HepG2 (cell line): ENCODE data around the gene FKBP10. TPM values are rescaled to one million over a fixed set of nuclear protein-coding genes. Genes with fewer than 3 reads are reported as not detected.

Experiments used
- ATAC-seq: fragments of 200-7000 bp; cut with Tn5 transposase; 3 replicates; pipeline ENCODE4 v1.9.1; 2020; ENCODE audit warnings: mild to moderate bottlenecking, moderate library complexity
- BruUV-seq: library from RNA; stranded (reverse); fragments of 400-500 nt; replicated peaks from 2 replicates; lab custom pipeline; 2021; lab: Mats Ljungman, UMichigan
- CTCF ChIA-PET: fragments of 300-600 bp; formaldehyde crosslinking; extraction: SDS; loops from one replicate; lab custom pipeline; 2021; ENCODE audit warnings: low total read pairs, inconsistent platforms, low intra/inter-chr PET ratio; lab: Yijun Ruan, JAX
- POLR2A ChIA-PET: fragments of 350-600 bp; sonication (Branson Sonifier 250); formaldehyde crosslinking; loops from one replicate; lab custom pipeline; 2020; ENCODE audit warnings: antibody characterized with exemption, inconsistent platforms; lab: Yijun Ruan, JAX
- DNase-seq: peaks from one replicate; pipeline ENCODE4 v3.0.0-alpha.2; 2015; ENCODE audit warnings: low spot score
- FAIRE-seq: peaks from 3 replicates; lab custom pipeline; 2011; peaks lifted over from hg19 to GRCh38; lab: Jason Lieb, UNC
- H2AFZ ChIP-seq: one replicate; pipeline ENCODE4 v1.6.1; 2011; ENCODE audit warnings: low read length, inconsistent platforms
- H3K27ac ChIP-seq: fragments of 300-600 bp; 3 replicates; pipeline ENCODE4 v1.8.0; 2011; ENCODE audit warnings: mixed run types, mild to moderate bottlenecking, mixed read lengths, low read length, inconsistent platforms; ENCODE audit not compliant: insufficient read depth; ENCODE audit errors: extremely low read length
- H3K27me3 ChIP-seq, 2 experiments: fragments of 200-600 bp in 1 of 2; 2 replicates in 1 of 2; 3 replicates in 1 of 2; pipeline versions ENCODE4 v1.6.0 to v1.8.0; 2011; ENCODE audit warnings: low read length in 2 of 2, mild to moderate bottlenecking in 2 of 2, moderate library complexity in 2 of 2, inconsistent platforms in 1 of 2; ENCODE audit not compliant: insufficient read depth in 2 of 2, control insufficient read depth in 1 of 2
- H3K36me3 ChIP-seq, 2 experiments: fragments of 200-600 bp in 1 of 2; replicated peaks in 1 of 2; 2 replicates in 1 of 2; 3 replicates in 1 of 2; pipeline versions ENCODE4 v1.5.1 to v1.8.0; 2011; ENCODE audit warnings: low read length in 2 of 2, inconsistent platforms in 1 of 2; ENCODE audit not compliant: insufficient read depth in 2 of 2, control insufficient read depth in 1 of 2
- H3K4me1 ChIP-seq: 2 replicates; pipeline ENCODE4 v1.5.1; 2012; ENCODE audit warnings: low read length, inconsistent platforms; ENCODE audit not compliant: insufficient read depth
- H3K4me2 ChIP-seq: 2 replicates; pipeline ENCODE4 v1.6.0; 2011; ENCODE audit warnings: low read depth, low read length, inconsistent platforms
- H3K4me3 ChIP-seq, 3 experiments: fragments of 200-600 bp in 1 of 3; sonication (generic), shearing (Covaris generic) in 1 of 3; replicated peaks in 1 of 3; 2 replicates each; pipeline ENCODE4 v1.5.1; 2011 to 2016; ENCODE audit warnings: low read length in 3 of 3, inconsistent platforms in 2 of 3, low read depth in 2 of 3, mild to moderate bottlenecking in 2 of 3, control low read depth in 1 of 3, mixed read lengths in 1 of 3; ENCODE audit not compliant: insufficient read depth in 1 of 3
- H3K79me2 ChIP-seq: one replicate; pipeline ENCODE4 v1.6.1; 2011; ENCODE audit warnings: low read length, inconsistent platforms; ENCODE audit not compliant: insufficient read depth
- H3K9ac ChIP-seq: 2 replicates; pipeline ENCODE4 v1.6.0; 2011; ENCODE audit warnings: mild to moderate bottlenecking, low read depth, low read length, inconsistent platforms; ENCODE audit not compliant: insufficient read depth
- H3K9me3 ChIP-seq: 2 replicates; pipeline ENCODE4 v1.5.1; 2012; ENCODE audit warnings: mild to moderate bottlenecking, low read length
- H4K20me1 ChIP-seq: 2 replicates; pipeline ENCODE4 v1.6.0; 2011; ENCODE audit warnings: inconsistent platforms, mild to moderate bottlenecking, low read length, moderate library complexity; ENCODE audit not compliant: insufficient read depth
- GATAD1 ChIP-seq: IDR thresholded peaks from 2 replicates; pipeline ENCODE4 v1.6.1; 2016; ENCODE audit warnings: missing genetic modification reagents, missing compliant biosample characterization
- JUND ChIP-seq: sonication (generic); formaldehyde crosslinking; IDR thresholded peaks from 2 replicates; pipeline ENCODE4 v1.8.0; 2022; ENCODE audit warnings: mild to moderate bottlenecking, missing genetic modification reagents
- KDM2A ChIP-seq: sonication (generic); formaldehyde crosslinking; IDR thresholded peaks from 2 replicates; pipeline ENCODE4 v1.4.0; 2020; ENCODE audit warnings: low read depth, missing genetic modification reagents, borderline replicate concordance
- MTERF4 ChIP-seq: sonication (generic); formaldehyde crosslinking; IDR thresholded peaks from 2 replicates; pipeline ENCODE4 v1.8.0; 2023; ENCODE audit warnings: mild to moderate bottlenecking, missing genetic modification reagents
- POLR2AphosphoS5 ChIP-seq: IDR thresholded peaks from 2 replicates; pipeline ENCODE4 v1.6.1; 2012; ENCODE audit warnings: low read depth, low read length
- POLR2G ChIP-seq: fragments of 200-400 bp; formaldehyde crosslinking; IDR thresholded peaks from 2 replicates; pipeline ENCODE4 v1.6.1; 2018; ENCODE audit warnings: mild to moderate bottlenecking, low read depth, low read length, moderate library complexity
- RBM22 ChIP-seq: fragments of 200-400 bp; formaldehyde crosslinking; optimal IDR thresholded peaks from 2 replicates; pipeline ENCODE3; 2017; ENCODE audit warnings: mild to moderate bottlenecking, low read length, moderate library complexity
- USF2 ChIP-seq, 2 experiments: sonication (generic) in 1 of 2; formaldehyde crosslinking in 1 of 2; IDR thresholded peaks; 2 replicates each; pipeline versions ENCODE4 v1.5.1 to v1.6.1; 2011 to 2020; ENCODE audit warnings: borderline replicate concordance in 1 of 2, low read depth in 1 of 2, low read length in 1 of 2, mild to moderate bottlenecking in 1 of 2, missing genetic modification reagents in 1 of 2, moderate library complexity in 1 of 2
- ZBTB42 ChIP-seq: sonication (generic); formaldehyde crosslinking; IDR thresholded peaks from 2 replicates; pipeline ENCODE4 v1.5.0; 2020; ENCODE audit warnings: mild to moderate bottlenecking, missing genetic modification reagents
- ZIK1 ChIP-seq: sonication (generic); formaldehyde crosslinking; IDR thresholded peaks from 2 replicates; pipeline ENCODE4 v1.5.0; 2020; ENCODE audit warnings: mild to moderate bottlenecking, low read depth, missing genetic modification reagents, borderline replicate concordance
- ZNF138 ChIP-seq: sonication (generic); formaldehyde crosslinking; IDR thresholded peaks from 2 replicates; pipeline ENCODE4 v1.5.0; 2020; ENCODE audit warnings: mild to moderate bottlenecking, low read depth, missing genetic modification reagents
- ZNF253 ChIP-seq: sonication (generic); formaldehyde crosslinking; IDR thresholded peaks from 2 replicates; pipeline ENCODE4 v1.8.0; 2022; ENCODE audit warnings: mild to moderate bottlenecking, missing genetic modification reagents, borderline replicate concordance
- ZNF280D ChIP-seq: sonication (generic); formaldehyde crosslinking; IDR thresholded peaks from 2 replicates; pipeline ENCODE4 v1.5.1; 2020; ENCODE audit warnings: mild to moderate bottlenecking, missing genetic modification reagents
- ZNF3 ChIP-seq: IDR thresholded peaks from 2 replicates; pipeline ENCODE4 v1.7.0; 2017; ENCODE audit warnings: inconsistent platforms
- WGBS: methylation state at CpG from one replicate; pipeline ENCODE4 v1.1.6; 2017; ENCODE audit warnings: low lambda C conversion rate; 5-methylcytosine and 5-hydroxymethylcytosine counted together
- in situ Hi-C: cut with HindIII; loops from 2 replicates; pipeline ENCODE4 v1.10.0; 2017; ENCODE audit warnings: low pct_unique_long_range_greater_than_20kb; ENCODE audit not compliant: extremely low pct_ligation_motif_present
- intact Hi-C: fragments of 100-400 bp; cut with micrococcal nuclease; formaldehyde crosslinking; loops from one replicate; pipeline ENCODE4 v1.10.0; 2022; ENCODE audit not compliant: unreplicated experiment
- polyA plus RNA-seq, 8 experiments: library from polyadenylated mRNA; depleted of rRNA in 3 of 8; stranded (reverse) in 7 of 8; unstranded in 1 of 8; fragments of >200 nt; fragmentation: Illumina TruSeq in 4 of 8; extraction: Trizol in 4 of 8; gene quantifications; 2 replicates each; pipeline versions ENCODE4 v1.2.1 to v1.2.3, GENCODE V29; 2011 to 2016; ENCODE audit warnings: low read depth in 4 of 8, missing spikeins in 1 of 8, mixed read lengths in 1 of 8; ENCODE audit not compliant: insufficient read depth in 1 of 8
- total RNA-seq, 5 experiments: library from RNA; depleted of rRNA; stranded (reverse); fragments of >200 nt; fragmentation: Illumina TruSeq; extraction: Trizol; gene quantifications; 2 replicates each; pipeline ENCODE4 v1.2.3, GENCODE V29; 2016; ENCODE audit warnings: low read depth in 1 of 5
- TF ChIP-seq, protein P1 (sequence below): sonication (generic); formaldehyde crosslinking; IDR thresholded peaks from 2 replicates; pipeline ENCODE4 v1.4.0; 2020; ENCODE audit warnings: missing genetic modification reagents, borderline replicate concordance

The FKBP10 gene
- total and polyA plus RNA-seq, 2 of the 13 experiments (the other 11 are each of a cell fraction or from before 2014, with no cell fraction given), result 149 to 573 TPM

GRCh38 chr17:41823580-41823979, 10.8 kb downstream of the FKBP10 start:
- Histone ChIP-seq H3K9me3 (no peaks in the 10 kb centered on the region), H3K27ac (no peak overlapping the region), H3K4me3 (no peak overlapping the region), H3K79me2 (no peaks in the 10 kb centered on the region), H2AFZ (no peak overlapping the region), H3K36me3 (peaks cover 24 to 59% of the 10 kb centered on the region in 2 experiments), H3K27me3 (no peaks in the 10 kb centered on the region), H3K4me2 (no peak overlapping the region), H4K20me1 (peaks cover 9% of the 10 kb centered on the region; the same call in 1 of the 2 replicates), H3K9ac (no peak overlapping the region), H3K4me1 (peaks cover 37% of the 10 kb centered on the region)
- intact Hi-C loops (no loop called here), in situ Hi-C loops (no loop called here)
- BruUV-seq, result no TSS peak
- POLR2A ChIA-PET, result interaction anchor here (0.7 to 1.8 kb wide), 6 partner anchors 12 to 150 kb away, joined by 3 to 10 read pairs (median 3); partner anchors contain the start of genes NT5C3B and P3H4
- ATAC-seq (peak; percentile 9), FAIRE-seq (peak; percentile 32), DNase-seq (no peak)
- CTCF ChIA-PET, result no interaction called here
- WGBS, result 90% methylated on average over 7 of the region's 7 CpGs
- TF ChIP-seq RBM22 (peak; percentile 56), ZNF138 (0 out of 2 replicates have a peak, but pooled peaks have one; percentile 19), POLR2G (peak; percentile 33), POLR2AphosphoS5 (0 out of 2 replicates have a peak, but pooled peaks have one; percentile 25), ZNF3 (CRISPR knock-in tag) (no peak), MTERF4 (0 out of 2 replicates have a peak, but pooled peaks have one; percentile 16), KDM2A (CRISPR knock-in tag) (peak; percentile 6; the same call in 1 of the 2 replicates), JUND (no peak), USF2 (IDR thresholded peaks at IDR 0.05; ENCODE audit: low read depth, low read length) (no peak), USF2 (CRISPR knock-in tag; IDR thresholded peaks at IDR 0.05; ENCODE audit: borderline replicate concordance) (no peak), GATAD1 (CRISPR knock-in tag) (no peak), ZNF280D (no peak), ZIK1 (CRISPR knock-in tag) (no peak), ZBTB42 (CRISPR knock-in tag) (no peak), ZNF253 (CRISPR knock-in tag) (no peak)
- TF ChIP-seq, protein P1, sequence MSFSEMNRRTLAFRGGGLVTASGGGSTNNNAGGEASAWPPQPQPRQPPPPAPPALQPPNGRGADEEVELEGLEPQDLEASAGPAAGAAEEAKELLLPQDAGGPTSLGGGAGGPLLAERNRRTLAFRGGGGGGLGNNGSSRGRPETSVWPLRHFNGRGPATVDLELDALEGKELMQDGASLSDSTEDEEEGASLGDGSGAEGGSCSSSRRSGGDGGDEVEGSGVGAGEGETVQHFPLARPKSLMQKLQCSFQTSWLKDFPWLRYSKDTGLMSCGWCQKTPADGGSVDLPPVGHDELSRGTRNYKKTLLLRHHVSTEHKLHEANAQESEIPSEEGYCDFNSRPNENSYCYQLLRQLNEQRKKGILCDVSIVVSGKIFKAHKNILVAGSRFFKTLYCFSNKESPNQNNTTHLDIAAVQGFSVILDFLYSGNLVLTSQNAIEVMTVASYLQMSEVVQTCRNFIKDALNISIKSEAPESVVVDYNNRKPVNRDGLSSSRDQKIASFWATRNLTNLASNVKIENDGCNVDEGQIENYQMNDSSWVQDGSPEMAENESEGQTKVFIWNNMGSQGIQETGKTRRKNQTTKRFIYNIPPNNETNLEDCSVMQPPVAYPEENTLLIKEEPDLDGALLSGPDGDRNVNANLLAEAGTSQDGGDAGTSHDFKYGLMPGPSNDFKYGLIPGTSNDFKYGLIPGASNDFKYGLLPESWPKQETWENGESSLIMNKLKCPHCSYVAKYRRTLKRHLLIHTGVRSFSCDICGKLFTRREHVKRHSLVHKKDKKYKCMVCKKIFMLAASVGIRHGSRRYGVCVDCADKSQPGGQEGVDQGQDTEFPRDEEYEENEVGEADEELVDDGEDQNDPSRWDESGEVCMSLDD (CRISPR knock-in tag), result no peak
